ENCODE measurements around the gene MCU. TPM values are rescaled to one million over a fixed set of nuclear protein-coding genes. Genes with fewer than 3 reads are reported as not detected.
"Not testable (repeated sequence)": the region's sequence is repeated elsewhere in the genome, so short reads cannot be mapped to it uniquely, and the experiment has no call there.

MCU gene
- total RNA-seq, 3 donors from 2014 or later, result 9.2 to 10.9 (median 9.7) TPM

DNA sequence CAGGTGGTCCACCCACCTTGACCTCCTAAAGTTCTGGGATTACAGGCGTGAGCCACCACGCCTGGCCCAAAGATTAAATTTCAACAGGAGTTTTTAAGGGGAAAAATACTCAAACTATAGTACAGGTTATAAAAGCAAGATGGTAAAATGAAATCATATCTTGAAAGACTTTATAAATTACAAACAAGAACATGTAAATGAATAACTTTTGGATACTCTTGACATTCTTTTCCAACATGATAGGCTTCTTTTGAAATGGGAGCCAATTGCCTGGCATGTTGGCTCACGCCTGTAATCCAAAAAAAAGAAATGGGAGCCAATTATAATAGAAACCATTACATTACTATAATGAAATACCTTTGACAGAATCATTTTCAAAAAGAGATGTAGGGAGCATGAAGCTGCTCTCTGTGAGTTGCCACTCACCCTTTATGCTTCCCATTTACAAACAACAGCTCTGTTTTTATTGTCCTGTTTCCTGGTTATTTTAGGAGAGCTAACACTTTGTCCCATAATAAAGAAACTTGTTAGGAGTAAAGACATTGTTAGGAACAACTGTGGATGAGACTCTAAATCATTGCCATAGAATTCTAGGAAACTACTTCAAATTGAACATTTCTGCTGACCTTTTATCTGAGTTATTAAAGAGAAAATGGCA is 24.6 kb upstream of the MCU start:
- no peak for ATAC-seq
- DNase-seq, result no peak
- H3K4me3 Mint-ChIP-seq, result no peak overlapping the region
- no peaks in the 10 kb centered on the region for H3K4me1 Mint-ChIP-seq (ENCODE audit: low read depth)
- no peaks in the 10 kb centered on the region for H3K9me3 Mint-ChIP-seq
- H3K36me3 Mint-ChIP-seq (ENCODE audit: insufficient read depth), result no peaks in the 10 kb centered on the region
- H3K27me3 Mint-ChIP-seq (ENCODE audit: low read depth), result peaks cover 1% of the 10 kb centered on the region

DNA sequence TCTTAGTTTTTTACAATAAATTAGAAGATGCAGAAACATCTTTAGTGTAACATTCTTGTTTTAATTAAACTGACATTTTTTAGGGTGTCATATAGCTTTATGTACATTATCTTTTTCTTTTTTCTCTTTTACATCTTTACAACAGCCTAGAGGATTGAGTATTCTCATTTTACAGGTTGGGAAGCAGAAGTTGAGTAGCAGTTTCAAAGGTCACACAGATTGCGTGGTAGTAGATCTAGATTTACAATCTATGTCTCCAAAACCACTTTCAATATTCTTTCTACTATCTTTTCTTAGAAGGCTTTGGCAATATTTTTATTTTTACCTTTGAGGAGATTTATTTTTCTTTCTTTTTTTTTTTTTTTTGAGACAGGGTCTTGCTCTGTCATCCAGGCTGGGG is 18.7 kb upstream of the MCU start:
- no peaks in the 10 kb centered on the region for H3K9me3 Mint-ChIP-seq
- ATAC-seq, result no peak

DNA sequence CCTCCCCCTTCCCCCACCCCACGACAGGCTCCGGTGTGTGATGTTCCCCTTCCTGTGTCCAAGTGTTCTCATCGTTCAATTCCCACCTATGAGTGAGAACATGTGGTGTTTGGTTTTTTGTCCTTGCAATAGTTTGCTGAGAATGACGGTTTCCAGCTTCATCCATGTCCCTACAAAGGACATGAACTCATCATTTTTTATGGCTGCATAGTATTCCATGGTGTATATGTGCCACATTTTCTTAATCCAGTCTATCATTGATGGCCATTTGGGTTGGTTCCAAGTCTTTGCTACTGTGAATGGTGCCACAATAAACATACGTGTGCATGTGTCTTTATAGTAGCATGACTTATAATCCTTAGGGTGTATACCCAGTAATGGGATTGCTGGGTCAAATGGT is 17.8 kb upstream of the MCU start:
- not testable (repeated sequence) for H3K27me3 Mint-ChIP-seq (ENCODE audit: low read depth); H3K36me3 Mint-ChIP-seq (ENCODE audit: insufficient read depth); DNase-seq; H3K4me3 Mint-ChIP-seq; H3K9me3 Mint-ChIP-seq; H3K4me1 Mint-ChIP-seq (ENCODE audit: low read depth); ATAC-seq

More for the DNA sequence above, 18.7 kb upstream of the MCU start:
- no peak for DNase-seq
- Mint-ChIP-seq H3K4me3 (no peak overlapping the region), H3K36me3 (ENCODE audit: insufficient read depth) (no peaks in the 10 kb centered on the region), H3K4me1 (ENCODE audit: low read depth) (peaks cover 4% of the 10 kb centered on the region), H3K27me3 (ENCODE audit: low read depth) (peaks cover 3% of the 10 kb centered on the region)

DNA sequence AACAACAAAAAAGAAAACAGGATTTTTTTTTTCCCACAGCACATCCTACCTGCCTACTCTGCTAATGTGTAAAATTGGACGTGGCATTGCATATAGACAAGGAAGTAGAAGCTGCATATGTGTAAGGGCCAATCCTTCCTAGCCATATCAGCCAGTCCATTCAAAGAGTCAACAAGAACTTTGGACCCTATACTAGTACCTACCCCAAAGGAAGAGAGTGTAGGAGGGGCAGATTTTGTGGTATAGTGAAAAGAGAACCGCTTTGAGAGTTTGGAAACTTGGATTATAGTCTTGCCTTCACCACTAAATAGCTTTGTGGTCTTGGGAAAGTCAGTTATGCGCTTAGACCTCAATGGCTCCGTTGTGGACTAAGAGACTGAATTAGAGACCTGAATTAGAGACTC is 12.1 kb upstream of the MCU start:
- ATAC-seq, result no peak
- DNase-seq, result no peak
- H3K36me3 Mint-ChIP-seq (ENCODE audit: insufficient read depth), result no peaks in the 10 kb centered on the region
- H3K27me3 Mint-ChIP-seq (ENCODE audit: low read depth), result peaks cover under 1% of the 10 kb centered on the region
- H3K4me1 Mint-ChIP-seq (ENCODE audit: low read depth), result peaks cover 4% of the 10 kb centered on the region
- H3K9me3 Mint-ChIP-seq, result no peaks in the 10 kb centered on the region
- no peak overlapping the region for H3K4me3 Mint-ChIP-seq

DNA sequence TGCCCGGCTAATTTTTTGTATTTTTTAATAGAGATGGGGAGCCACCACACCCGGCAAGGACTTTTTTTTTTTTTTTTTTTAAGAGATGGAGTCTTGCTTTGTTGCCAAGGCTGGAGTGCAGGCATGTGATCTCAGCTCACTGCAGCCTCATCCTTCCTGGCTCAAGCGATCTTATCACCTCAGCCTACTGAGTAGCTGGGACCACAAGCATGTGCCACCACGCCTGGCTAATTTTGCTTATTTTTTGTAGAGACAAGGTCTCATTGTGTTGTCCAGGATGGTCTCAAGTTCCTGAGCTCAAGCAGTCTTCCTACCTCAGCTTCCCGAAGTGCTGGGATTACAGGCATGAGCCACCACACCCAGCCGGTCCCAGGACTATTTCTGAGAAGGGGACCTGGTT is 9.3 kb upstream of the MCU start:
- ATAC-seq (no peak), DNase-seq (no peak)
- no peaks in the 10 kb centered on the region for H3K4me1 Mint-ChIP-seq (ENCODE audit: low read depth)
- no peaks in the 10 kb centered on the region for H3K27me3 Mint-ChIP-seq (ENCODE audit: low read depth)
- no peaks in the 10 kb centered on the region for H3K36me3 Mint-ChIP-seq (ENCODE audit: insufficient read depth)
- H3K4me3 Mint-ChIP-seq, result no peak overlapping the region
- H3K9me3 Mint-ChIP-seq, result no peaks in the 10 kb centered on the region

DNA sequence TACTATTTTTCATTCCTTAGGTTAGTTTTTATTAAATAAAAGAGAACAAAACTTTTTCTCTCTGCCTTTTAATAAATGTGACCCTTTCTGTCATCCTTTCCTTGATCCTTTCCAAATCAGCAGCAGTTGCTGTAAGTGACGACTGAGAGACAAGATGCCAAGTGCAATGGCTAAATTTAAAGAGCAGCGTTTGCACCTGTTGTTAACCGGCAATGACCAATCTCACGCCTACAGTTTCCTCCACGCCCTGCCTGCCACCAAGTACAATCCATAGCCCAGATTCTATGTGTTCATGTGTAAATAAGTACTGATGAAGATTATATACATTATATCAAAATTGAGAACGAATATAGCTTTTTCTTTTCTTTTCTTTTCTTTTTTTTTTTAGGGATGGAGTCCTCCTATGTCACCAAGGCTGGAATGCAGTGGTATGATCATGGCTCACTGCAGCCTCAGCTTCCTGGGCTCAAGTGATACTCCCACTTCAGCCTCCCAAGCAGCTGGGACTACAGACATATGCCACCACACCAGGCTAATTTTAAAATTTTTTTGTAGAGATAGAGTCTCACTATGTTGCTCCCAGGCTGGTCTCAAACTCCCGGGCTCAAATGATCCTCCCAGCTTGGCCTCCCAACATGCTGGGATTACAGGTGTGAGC is 6.5 kb upstream of the MCU start:
- H3K4me3 Mint-ChIP-seq, result no peak overlapping the region
- no peak for DNase-seq
- H3K9me3 Mint-ChIP-seq, result no peaks in the 10 kb centered on the region
- H3K36me3 Mint-ChIP-seq (ENCODE audit: insufficient read depth), result no peaks in the 10 kb centered on the region
- ATAC-seq, result no peak
- no peaks in the 10 kb centered on the region for H3K27me3 Mint-ChIP-seq (ENCODE audit: low read depth)
- no peaks in the 10 kb centered on the region for H3K4me1 Mint-ChIP-seq (ENCODE audit: low read depth)

DNA sequence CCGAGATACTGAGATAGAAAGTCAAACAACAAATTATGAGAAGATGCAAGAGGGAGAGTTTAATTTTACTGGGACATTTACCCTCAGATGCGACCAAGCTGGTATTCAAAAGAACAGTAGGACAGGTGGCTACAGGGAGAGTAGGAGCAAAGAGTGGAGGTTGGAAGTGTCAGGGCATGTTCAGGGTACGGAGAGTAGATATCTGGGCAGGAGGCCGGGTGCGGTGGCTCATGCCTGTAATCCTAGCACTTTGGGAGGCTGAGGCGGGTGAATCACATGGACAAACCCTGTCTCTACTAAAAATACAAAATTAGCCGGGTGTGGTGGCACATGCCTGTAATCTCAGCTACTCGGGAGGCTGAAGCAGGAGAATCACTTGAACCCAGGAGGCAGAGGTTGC is 5.5 kb upstream of the MCU start:
- not testable (repeated sequence) for H3K9me3 Mint-ChIP-seq; H3K36me3 Mint-ChIP-seq (ENCODE audit: insufficient read depth); ATAC-seq; DNase-seq; H3K27me3 Mint-ChIP-seq (ENCODE audit: low read depth); H3K4me1 Mint-ChIP-seq (ENCODE audit: low read depth); H3K4me3 Mint-ChIP-seq

DNA sequence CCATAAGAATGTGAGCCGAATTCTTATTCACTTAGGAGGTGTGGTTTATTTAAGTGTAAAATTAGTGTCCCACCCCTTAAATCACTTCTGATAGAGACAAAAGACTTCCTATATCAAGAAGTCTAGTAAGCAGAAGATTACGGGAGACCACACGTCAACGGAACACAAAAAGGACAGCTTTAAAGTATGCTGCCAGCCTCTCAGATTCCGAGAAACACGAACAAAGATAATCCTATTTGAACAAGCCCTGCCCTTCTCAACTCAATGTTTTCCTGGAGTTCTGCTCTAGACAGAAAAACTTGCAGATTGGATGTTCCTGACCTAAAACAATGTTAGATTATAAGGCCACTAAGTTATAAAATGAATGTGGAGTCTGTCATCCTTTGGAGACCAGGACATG is 4.9 kb upstream of the MCU start:
- no peaks in the 10 kb centered on the region for H3K27me3 Mint-ChIP-seq (ENCODE audit: low read depth)
- H3K4me1 Mint-ChIP-seq (ENCODE audit: low read depth), result peaks cover 2% of the 10 kb centered on the region
- ATAC-seq (no peak), DNase-seq (no peak)
- H3K4me3 Mint-ChIP-seq, result no peak overlapping the region
- no peaks in the 10 kb centered on the region for H3K9me3 Mint-ChIP-seq
- H3K36me3 Mint-ChIP-seq (ENCODE audit: insufficient read depth), result no peaks in the 10 kb centered on the region

DNA sequence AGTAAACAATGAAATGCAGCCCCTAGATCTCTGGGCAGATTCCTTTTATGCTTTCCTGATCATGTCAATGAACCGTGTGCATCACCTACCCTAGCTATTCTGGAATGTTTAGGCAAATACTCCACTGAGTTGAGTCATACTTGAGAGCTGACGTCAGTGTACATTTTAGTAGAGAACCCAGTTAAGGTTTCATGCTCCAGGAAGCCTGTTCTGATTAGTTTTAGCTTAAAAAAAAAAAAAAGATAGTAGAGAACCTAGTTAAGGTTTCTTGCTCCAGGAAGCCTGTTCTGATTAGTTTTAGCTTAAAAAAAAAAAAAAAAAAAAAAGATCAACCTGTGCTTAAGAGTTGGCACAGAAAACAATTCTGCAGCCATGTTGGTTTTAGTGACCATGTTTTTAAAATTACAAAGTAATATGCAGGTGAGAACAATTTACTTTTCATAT is 3.7 kb upstream of the MCU start:
- DNase-seq (no peak), ATAC-seq (no peak)
- Mint-ChIP-seq H3K27me3 (ENCODE audit: low read depth) (no peaks in the 10 kb centered on the region), H3K4me3 (no peak overlapping the region), H3K36me3 (ENCODE audit: insufficient read depth) (no peaks in the 10 kb centered on the region), H3K9me3 (no peaks in the 10 kb centered on the region), H3K4me1 (ENCODE audit: low read depth) (peaks cover 8% of the 10 kb centered on the region)

DNA sequence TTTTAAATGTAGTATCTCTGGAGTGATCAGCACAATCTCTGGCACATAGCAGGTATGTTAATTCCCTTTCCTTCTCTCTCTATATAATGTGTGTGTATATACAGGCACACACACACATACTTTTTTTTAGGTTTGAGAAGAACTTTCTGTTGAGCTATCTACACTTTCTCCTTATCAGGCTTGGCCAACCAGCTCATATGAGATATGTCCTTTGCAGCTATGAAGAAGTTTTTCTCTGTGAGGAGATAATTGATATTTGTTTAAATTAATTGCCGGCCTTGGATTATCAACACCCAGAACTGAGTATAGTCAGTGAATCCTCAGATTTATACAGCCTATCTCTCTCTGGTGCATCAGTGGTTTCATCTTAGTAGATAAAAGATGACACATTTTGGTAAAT is 2.3 kb upstream of the MCU start:
- Mint-ChIP-seq H3K4me1 (ENCODE audit: low read depth) (peaks cover 20% of the 10 kb centered on the region), H3K27me3 (ENCODE audit: low read depth) (no peaks in the 10 kb centered on the region), H3K36me3 (ENCODE audit: insufficient read depth) (no peaks in the 10 kb centered on the region), H3K9me3 (no peaks in the 10 kb centered on the region), H3K4me3 (no peak overlapping the region)
- no peak for DNase-seq
- no peak for ATAC-seq

DNA sequence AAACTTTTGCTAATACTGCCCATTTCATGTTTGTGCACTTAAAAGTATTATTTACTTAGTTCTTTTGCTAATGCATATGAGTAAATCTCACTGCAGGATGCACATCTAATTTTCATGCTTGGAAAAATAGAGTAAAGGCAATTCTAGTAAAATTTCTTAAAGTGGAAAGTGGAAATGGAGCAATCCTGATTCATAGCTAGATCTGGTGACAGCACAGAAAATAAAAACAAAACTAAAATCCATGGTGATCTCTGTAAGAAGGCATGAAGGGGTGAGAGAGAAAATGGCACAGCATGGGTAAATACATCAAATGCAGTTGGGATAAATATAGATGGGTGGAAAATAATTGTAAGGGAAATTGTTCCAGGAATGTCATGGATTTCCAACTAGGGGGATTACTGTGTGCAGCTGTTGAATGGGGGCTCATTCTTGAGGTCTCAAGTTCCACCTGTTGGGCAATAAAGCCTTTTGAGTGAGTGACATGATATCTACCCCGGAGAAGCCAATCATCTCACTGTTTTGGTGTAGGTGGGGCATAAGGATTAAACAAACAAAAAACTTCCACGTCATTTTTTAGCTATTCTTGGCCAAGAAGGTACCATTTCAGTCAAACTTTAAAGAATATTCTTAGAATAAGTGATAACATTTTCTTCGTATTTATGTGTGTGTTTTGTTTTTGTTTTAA is 1.7 kb upstream of the MCU start:
- no peak for ATAC-seq
- H3K9me3 Mint-ChIP-seq, result no peaks in the 10 kb centered on the region

DNA sequence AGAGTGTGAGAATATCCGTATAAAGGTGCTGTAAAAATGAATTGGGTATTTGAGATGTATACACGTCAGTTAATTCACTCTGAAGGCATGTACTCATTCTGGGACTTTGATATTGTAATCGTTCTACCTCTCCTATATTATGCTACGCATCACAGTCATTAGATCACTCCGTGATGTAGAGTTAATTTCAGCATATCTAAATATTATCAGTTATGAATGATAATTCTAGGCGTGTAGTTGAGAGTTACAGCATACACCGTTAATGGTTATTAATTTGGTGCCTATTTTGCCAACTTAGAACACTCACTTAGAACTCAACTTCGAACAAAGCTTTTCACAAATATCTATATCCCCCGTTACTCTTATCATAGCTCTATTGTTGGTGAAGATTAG is 477 bp upstream of the MCU start:
- peaks cover 25% of the 10 kb centered on the region for H3K4me1 Mint-ChIP-seq (ENCODE audit: low read depth)

More for the DNA sequence above, 1.7 kb upstream of the MCU start:
- DNase-seq, result no peak
- Mint-ChIP-seq H3K4me3 (no peak overlapping the region), H3K4me1 (ENCODE audit: low read depth) (peaks cover 25% of the 10 kb centered on the region), H3K27me3 (ENCODE audit: low read depth) (no peaks in the 10 kb centered on the region), H3K36me3 (ENCODE audit: insufficient read depth) (no peaks in the 10 kb centered on the region)

DNA sequence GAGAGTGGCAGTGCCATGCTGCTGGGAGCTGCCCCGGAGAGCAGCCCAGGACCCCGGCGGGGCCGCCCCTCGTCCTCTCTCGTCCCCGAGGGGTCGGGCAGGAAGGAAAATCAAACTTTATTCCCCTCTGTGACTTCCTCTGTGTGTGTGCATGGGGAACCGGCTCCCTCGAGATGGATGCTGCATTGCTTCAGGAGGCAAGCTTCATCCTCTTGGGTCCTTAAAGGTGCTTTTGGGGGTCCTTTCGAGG is 726 bp downstream of the MCU start:
- H3K9me3 Mint-ChIP-seq, result no peaks in the 10 kb centered on the region
- peak overlapping the region; percentile 88 for H3K4me3 Mint-ChIP-seq
- no peaks in the 10 kb centered on the region for H3K36me3 Mint-ChIP-seq (ENCODE audit: insufficient read depth)
- H3K4me1 Mint-ChIP-seq (ENCODE audit: low read depth), result peaks cover 25% of the 10 kb centered on the region
- no peak for ATAC-seq
- H3K27me3 Mint-ChIP-seq (ENCODE audit: low read depth), result no peaks in the 10 kb centered on the region
- no peak for DNase-seq

More for the DNA sequence above, 477 bp upstream of the MCU start:
- ATAC-seq, result no peak
- H3K27me3 Mint-ChIP-seq (ENCODE audit: low read depth), result no peaks in the 10 kb centered on the region
- peak overlapping the region; percentile 85 for H3K4me3 Mint-ChIP-seq
- no peak for DNase-seq
- no peaks in the 10 kb centered on the region for H3K9me3 Mint-ChIP-seq
- no peaks in the 10 kb centered on the region for H3K36me3 Mint-ChIP-seq (ENCODE audit: insufficient read depth)

DNA sequence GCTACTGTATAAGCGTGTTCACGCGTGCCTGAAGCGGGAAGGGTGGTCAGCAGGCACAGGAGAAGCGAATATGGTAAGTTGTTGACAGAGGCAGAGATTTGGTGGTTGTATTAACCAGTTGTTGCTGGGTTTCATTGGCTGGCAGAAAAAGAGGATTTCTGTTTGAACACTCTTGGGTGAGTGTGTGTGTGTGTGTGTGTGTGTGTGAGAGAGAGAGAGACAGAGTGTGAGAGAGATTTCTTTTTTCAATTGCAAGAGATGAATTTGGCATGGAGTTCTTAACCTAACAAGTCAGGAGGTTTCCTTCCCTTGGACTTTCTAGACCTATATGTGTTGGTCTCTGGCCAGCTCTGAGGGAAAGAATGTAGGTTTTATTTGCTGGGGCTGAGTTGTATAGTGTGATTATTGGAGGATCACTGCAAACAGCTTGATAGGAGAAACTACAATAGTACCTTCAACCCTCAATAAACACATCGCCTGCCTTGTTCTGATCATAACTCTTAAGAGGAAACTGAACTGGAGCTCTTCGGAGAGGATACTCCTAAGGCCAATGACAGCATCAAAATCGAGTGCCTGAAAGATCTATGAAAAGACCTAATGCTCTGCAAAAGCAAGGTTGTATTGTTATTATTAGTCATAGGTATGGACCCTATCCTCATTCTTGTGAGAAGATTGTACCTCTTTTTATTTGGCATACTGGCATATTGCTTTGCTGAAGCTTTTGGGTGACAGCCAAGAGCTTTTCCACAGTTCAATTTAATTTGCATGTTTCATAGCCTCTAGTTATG is 1.2 kb downstream of the MCU start:
- no peaks in the 10 kb centered on the region for H3K27me3 Mint-ChIP-seq (ENCODE audit: low read depth)
- no peaks in the 10 kb centered on the region for H3K9me3 Mint-ChIP-seq
- H3K36me3 Mint-ChIP-seq (ENCODE audit: insufficient read depth), result no peaks in the 10 kb centered on the region
- H3K4me1 Mint-ChIP-seq (ENCODE audit: low read depth), result peaks cover 25% of the 10 kb centered on the region
- peak overlapping the region; percentile 88 for H3K4me3 Mint-ChIP-seq
- ATAC-seq (no peak), DNase-seq (no peak)

All from activated T-cell treated with anti-CD3 and anti-CD28 coated beads, Interleukin-2, amount 50 U/mL, for 4 hours (primary cell).